HG02852 (cell line): ENCODE measurements around the gene PRDM12.

Experiments used
- ATAC-seq: cut with Tn5 transposase; IDR thresholded peaks from one replicate; pipeline ENCODE4 v1.9.1; 2021; ENCODE audit warnings: mild to moderate bottlenecking, moderate library complexity; ENCODE audit not compliant: unreplicated experiment

PRDM12 gene

DNA sequence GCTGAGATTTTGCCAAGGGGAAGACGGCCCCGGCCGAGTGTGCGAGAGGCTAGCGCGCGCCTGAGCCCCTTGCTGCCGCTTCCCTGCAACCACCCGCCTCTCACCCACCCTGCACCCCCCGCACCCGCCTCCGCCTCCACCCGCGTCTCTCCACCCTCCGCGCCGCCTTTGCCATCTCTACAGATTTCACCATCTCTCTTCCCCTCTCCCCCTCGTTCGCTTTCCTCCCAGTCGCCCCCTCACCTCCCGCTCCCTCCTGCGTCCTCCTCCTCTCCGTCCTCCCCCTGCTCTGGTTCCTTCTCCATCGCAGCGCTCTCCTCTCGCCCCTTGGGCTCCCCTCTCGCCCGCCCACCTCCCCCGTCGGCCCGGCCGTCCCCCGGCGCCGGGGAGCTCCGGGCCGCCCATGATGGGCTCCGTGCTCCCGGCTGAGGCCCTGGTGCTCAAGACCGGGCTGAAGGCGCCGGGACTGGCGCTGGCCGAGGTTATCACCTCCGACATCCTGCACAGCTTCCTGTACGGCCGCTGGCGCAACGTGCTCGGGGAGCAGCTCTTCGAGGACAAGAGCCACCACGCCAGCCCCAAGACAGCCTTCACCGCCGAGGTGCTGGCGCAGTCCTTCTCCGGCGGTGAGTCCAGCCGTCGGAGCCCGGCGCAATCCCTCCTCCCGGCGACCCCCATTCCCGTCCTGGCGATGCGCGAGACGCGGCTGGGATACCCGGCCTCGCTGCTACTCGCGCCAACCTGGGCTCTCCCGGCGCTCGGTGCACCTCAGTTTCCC is at the start of gene PRDM12:
TSS of gene PRDM12 (plus strand) at position 344 of the 778 bp plus-strand sequence. CDS start at position 404, 60 bp downstream.
- ATAC-seq: no peak

DNA sequence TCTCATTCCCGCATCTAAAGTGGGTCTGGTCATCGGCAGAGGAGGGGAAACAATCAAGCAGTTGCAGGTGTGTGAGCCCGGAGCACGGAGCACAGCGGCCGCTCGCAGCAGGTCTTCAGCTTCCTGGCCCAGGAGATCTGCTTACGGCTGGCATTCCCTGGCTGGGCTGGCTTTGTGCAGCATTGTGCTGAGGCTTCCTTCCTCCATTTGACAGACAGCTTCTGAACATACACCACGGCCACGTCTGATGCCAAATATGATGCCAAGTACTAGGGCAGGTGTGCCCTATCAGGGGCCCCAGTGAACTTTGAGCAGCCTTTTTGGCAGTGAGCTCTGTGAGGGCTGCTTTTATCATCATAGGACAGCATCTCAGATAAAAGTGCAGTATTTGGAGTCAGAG is 47.9 kb upstream of the PRDM12 start:
- no peak for ATAC-seq

DNA sequence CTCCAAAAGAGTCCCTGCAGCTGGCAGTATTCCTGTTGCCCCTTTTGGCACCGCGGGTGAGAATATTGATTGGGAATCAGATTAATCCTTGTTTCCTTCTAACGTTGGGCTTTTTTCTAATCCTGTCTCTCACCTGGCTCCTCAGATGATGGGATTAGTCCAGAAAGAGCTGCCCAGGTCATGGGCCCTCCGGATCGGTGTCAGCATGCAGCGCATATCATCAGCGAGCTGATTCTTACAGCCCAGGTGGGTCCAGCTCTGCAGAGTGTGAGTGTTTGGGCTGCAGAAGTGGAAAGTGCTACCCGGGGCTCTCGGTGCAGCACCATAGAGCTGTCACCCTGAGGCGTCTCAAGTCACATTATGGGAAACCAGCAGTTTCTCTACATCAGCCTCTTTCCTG is 40.9 kb upstream of the PRDM12 start:
- no peak for ATAC-seq

DNA sequence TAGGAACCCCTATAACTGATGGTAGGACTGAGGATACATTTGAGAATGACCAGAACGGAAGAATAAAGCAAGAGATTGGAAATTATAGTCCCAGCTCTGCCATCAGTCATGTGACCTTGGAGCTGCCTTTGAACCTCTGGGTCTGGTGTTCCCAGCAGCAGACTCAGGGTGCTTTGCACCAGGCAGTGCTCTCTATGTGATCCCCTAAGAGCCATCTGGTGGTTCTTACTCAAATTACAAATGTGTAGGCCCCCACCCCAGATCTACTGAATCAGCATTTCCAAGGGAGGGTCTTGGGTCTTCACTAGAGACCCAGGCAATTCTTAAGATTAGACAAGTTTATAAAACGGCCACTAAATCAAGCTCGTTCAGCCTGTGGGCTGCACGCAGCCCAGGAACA is 40.2 kb upstream of the PRDM12 start:
- no peak for ATAC-seq

DNA sequence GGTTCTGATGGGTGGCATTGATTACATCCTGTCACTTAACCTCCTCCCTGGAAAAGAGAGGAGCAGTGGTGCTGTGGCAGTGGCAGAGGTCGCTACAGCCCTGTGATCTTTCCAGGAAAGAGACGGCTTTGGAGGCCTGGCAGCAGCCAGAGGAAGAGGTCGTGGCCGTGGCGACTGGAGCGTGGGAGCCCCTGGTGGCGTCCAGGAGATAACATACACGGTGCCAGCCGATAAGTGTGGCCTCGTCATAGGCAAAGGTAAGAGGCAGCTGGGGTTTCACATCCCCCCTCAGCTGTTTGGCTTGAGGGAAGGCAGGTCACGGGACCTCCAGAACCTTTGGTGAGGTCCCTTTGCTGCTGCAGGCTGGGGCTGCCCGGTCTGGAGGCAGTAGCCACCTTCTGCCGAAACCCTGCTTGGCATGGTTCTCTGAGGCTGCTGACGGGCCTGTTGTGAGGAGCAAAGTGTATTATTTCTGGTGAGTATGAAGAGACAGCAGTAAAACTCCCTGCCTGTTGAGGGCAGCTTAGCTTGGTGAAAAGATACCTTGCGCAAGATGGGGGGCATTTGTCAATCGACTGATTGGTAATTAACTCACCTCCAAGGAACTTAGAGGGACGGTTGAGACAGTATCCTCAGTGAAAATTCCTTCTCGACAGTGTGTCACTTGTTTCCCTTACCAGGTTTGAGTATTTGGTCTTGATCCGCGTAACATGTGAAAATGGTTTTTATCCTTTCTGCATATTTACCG is 38.0 kb upstream of the PRDM12 start:
- no peak for ATAC-seq

DNA sequence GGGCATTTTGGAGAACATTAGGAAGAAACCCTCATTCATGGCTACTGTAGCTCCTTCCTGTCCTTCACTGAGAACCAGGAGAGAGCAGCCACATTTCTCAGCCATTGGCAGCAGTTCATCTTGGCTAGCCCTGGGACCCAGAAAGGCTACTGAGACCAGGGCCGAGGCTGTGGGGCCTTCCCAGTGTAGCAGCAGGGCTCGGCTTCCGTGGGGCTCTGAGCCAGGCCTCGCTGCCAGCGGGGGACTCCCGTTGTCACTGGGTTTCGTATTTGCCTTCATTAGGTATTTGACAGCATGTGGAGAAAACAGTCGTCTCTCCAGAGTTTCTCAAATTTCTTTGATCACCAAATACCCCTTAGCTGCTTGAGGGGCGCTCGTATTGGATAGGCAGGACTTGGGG is 37.3 kb upstream of the PRDM12 start:
- ATAC-seq: no peak

DNA sequence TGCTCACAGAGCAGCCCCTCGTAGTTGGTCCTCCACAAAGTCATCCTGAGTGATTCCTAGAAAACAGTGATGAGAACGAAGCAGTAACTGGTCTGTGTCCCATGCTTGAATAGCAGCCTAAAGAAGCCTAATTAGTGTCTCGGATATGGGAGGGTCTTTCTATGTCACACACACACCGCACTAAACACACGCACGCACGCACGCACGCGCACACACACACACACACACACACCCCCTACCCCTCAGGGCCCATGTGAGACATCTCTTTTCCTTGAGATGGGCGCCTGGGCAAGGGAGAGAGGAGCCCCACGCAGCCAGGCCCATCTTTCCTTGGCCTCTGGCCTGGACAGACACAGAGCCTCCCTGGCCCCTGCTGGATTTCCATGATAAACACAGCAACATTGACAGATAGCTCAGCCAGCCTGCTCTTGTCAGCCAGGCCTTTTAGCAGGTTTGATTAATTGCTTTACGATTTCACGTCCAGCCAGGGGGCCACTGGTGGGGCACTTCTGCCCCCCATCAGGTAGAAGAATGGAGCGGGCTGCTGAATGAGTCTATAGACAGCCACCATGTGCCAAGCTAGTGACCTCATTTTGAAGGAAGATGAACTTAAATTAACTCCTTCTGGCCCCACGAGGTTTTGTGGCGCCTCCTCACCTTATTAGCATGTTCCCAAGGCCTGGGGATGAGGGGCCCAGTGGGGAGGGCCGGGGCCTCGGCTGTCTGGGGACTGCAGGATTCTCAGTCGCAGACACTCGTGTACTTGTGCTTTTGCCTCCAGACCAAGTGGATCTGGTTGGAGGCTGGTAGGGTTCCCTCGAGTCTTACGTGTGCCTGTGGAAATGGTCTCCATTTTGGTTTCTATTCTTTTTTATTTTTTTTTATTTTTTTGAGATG is 36.2 kb upstream of the PRDM12 start:
- no peak for ATAC-seq

DNA sequence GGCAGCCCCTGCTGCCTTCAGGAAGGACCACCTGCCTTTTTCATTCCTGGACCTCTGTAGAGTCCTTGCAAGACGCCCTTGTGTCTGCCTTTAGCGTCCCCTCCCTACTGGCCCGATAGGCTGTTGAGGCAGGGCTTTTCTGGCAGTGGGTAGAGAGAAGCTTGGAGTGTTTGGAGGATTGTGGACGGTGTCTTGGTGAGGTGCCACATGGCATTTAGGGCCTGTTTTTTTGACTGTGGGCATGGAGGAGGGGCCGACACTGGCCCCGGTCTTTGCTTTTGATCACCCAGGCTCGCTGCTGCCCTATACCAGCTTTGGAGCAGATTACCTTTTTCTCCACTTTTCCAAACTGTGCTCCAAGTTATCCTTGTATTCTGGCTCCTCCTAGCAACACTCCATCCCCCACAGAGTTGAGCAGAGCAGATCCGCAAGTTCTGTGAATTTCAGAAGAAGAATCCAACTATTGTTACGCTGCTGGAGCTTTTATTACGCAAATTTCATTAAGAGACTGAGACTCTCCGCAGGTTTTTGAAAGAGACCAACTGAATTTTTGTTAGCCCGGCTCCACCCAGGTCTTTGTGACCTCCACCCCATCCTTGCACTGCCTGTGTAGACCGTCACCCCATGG is 34.8 kb upstream of the PRDM12 start:
- no peak for ATAC-seq

DNA sequence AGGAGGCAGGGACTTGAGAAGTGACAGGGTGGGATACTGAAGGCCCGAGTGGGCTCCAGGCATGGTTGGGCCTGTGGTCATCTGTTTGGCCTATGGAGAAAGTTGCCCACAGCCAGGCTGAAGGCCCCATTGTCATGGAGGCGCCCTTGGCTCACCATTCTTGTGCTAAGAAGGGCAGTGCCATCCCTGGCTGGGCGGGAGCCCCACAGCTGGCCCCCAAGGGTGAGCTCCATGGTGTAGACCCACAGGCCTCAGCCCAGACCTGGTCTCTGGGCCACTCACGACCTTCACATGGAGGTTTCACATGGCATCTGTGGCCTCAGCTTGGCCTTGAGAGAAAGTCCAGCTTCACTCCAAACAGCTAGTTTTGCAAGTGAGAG is 34.3 kb upstream of the PRDM12 start:
- ATAC-seq: no peak

DNA sequence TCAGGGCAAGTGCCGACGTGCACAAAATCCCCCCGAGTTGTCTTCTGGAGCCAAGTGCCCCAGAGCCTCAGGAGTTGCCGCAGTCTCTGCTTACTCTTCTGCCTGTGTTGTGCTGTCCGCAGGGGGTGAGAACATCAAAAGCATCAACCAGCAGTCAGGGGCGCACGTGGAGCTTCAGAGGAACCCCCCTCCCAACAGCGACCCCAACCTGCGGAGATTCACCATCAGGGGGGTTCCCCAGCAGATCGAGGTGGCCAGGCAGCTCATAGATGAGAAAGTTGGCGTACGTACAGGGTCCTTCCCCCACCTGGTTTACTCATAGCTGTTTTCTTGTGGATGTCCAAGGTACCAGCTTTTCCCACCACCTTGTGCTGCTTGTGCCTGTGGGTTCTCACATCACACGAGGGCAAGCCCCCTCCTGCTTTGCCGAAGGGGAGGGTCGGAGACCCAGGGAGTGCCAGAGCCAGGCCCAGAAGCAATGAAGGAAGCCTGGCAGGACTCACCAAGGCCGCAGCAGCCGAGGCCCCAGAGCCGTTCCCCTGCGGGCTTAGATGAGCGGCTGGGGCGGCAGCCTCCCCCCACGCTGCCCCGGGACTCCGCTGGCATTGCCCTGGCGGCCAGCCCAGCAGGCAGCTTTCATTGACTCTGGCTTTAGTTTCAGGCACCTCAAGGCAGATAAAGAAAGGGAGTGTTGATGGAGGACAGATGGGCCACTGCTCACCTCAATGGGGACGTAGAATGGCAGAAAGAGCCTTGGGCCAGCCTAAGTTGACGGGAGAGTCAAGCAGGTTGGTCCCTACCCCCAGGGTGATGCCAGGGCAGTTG is 33.7 kb upstream of the PRDM12 start:
- no peak for ATAC-seq

DNA sequence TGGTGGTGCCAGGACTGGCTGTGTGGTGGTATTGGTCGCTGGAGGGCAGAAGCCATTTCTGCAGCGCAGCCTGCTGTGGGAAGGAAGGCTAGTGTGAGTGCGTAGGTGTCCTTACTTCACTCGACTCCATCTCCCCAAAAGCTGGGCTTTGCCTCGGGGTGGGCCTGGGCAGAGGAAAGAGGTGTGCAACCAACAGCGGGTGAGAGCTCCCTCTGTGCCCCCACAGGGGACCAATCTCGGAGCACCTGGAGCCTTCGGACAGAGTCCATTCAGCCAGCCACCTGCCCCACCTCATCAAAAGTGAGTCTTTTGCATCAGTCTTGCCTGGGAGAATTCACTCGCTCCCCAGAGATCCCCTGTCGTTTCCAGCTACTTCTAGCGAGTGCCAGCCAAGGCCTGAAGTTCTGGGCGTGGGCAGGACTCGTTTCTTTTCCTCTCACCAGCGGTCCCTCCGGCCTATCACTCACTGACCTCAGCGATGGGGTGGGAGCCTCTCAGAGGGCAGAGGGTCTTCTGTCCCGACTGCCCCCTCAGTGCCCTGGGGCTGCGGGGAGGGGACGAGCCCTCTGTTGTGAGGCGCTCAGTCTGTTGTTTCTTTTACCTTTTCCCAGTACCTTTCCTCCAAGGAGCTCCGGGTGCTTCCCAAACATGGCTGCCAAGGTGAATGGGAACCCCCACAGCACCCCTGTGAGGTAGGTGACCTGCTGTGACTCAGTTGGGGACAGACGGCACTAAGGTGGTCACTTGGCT is 32.9 kb upstream of the PRDM12 start:
- no peak for ATAC-seq

DNA sequence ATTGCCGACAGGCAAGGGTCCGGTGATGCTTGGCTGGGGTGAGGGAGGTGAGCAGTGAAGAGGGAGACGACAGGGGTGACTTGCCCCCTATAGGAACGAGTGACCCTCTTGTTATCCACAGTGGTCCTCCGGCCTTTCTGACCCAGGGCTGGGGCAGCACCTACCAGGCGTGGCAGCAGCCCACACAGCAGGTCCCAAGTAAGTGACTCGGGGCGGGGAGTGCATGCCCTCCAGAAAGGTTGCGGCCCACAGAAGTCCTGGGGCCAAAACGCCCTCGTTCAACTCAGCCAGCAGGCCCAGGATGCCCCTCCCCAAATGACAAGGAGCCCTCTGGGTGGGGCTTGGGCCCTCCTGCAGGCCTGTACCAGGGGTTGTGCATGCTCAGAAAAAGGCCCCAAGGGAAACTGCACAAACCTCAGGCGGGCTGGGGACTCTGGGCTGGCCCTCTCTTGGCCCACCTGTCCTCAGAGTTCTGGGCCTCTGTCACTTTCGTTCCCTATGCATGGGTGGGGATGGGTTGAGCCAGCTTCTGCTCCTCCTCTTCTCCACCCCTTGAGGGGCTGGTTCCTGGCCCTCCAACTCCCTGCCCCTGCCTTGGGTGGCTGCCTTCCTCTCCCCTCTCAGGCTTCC is 32.2 kb upstream of the PRDM12 start:
- ATAC-seq: no peak

DNA sequence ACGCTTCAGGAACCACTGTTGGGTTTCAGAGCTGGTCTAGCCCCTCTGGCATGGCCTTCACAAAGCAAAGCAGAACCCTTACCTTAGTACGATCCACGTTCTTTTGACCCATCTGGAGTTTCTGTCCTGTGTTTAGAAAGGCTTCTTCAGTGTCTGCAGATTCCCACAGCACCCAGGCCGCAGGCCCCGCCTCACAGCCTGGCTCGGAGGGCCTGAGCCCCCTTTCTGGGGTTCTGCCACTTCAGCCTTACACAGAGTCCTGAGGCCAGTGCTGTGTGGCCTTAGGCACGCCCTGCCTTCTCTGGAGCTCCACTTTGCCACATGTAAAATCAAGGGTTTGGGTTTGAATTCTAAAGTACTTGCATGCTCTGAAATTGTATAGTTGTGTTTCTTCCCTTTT is 31.6 kb upstream of the PRDM12 start:
- ATAC-seq: no peak

DNA sequence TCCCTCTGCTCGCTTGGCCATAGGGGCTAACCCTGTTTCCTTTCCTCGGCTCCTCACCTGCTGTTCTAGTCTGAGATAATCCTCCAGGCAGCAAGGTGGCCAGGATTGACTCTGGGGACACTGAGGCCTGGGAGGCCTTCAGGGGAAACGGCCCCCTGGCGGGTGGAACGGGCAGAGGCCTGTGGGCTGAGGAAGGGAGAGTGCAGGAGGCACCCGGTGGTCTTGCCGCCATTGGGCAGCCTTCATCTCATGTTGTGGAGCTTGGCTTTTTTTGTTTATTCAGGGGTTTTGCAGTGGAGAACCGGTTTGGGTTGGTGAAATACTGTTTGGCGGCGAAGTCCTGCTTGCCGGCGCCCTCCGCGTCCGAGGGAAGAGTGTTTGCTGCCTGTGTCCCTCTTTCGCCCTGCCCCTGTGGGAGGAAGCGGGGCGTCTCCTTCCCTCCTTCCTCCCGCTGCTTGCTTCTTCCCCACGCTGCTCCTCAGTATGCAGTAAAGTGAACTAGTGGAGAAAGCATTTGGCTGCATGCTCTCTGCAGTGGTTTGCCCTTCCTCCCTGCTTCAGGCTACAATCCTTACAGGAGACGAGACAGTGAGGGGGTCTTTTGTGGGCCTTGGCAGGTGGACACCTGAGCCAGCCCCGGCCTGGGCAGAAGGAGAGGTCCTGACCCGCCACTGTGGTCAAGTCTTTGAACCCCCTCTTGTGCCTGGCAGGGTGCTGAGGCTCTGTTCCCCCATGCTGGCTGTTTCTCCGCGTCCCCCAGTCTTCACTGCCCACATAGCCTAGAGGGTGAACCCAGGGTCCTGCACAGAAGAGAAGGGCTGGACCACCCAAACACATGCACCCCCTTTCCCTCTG is 30.8 kb upstream of the PRDM12 start:
- no peak for ATAC-seq

DNA sequence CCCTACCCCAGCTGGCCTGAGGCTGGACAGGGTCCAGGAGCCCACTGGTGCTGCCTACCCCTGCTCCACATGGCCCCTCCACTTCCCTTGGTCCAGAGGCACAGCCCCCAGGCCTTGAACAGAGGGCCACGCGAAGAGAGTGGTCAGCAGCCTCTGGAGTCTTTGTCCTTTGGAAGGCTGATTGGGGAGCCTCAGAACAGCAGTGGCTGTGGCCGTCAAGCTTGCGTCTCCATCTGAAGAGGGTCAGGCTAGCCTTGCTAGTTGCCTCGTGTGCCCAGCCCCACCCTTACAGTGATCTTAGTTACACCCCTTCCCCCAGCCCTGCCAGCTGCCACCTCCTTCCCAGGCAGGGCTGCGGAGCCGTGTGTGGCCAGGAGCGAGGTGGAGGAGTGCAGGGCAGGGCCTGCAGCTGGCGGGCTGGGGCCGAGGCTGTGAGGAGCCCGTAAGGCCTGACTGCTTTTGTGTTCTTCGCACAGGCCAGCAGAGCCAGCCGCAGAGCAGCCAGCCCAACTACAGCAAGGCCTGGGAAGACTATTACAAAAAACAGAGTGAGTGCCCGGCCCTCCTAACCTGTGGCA is 30.1 kb upstream of the PRDM12 start:
- no peak for ATAC-seq

DNA sequence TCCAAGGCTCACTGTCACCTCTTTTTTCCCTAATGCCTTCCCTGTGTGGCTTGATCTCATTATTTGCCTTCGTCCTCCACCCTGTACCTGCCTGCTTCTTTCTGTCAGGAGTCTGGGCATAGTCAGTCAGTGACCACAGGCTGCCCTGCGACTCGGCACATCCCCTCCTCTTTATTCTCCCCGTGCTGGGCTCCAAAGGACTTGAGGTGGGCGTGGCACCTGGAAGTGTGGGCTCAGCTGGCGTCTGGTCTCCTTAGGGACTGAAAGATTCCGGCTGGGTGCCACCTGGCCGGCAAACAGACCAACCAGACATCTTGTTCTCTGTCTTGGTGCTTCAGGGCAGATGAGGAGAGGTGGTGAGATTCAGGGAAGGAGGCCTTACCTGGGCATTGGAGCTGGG is 29.6 kb upstream of the PRDM12 start:
- ATAC-seq: no peak

DNA sequence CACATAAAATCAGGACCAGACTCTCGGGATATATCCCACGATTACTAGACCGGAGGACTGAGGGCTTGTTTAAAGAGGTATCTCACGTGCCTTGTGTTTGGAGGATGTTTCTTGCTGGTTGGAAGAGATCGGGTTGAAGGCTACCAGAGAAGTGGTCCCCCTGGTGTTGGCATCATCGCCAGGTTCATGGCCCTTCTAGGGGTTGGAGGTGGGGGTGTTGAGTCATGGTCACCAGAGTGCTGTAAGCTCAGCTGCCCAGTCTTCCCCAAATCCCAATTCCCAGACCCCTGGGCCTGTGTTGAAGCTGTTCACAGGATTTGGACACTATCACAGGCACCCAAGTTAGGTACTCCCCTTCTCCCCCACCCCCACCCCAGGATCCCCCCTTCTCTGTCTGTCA is 29.1 kb upstream of the PRDM12 start:
- ATAC-seq: no peak
